Lower lobe of right lung (tissue), 2 donors: ENCODE data around the gene PRICKLE3. TPM values are rescaled to one million over a fixed set of nuclear protein-coding genes. Genes with fewer than 3 reads are reported as not detected.
A peak's percentile ranks its signal among the peaks of the same experiment; 100 is the strongest.

Experiments
- ATAC-seq, 2 donors: fragments of 200-7000 bp; cut with Tn5 transposase; one replicate each; pipeline ENCODE4 v1.9.1; 2020 to 2022; ENCODE audit warnings: mild to moderate bottlenecking in 2 of 2, moderate library complexity in 2 of 2
- DNase-seq: peaks from one replicate; pipeline ENCODE4 v3.0.0-alpha.2; 2020
- H3K27ac ChIP-seq: fragments of 200-600 bp; one replicate; pipeline ENCODE4 v1.8.0; 2022
- H3K27me3 ChIP-seq: fragments of 200-600 bp; one replicate; pipeline ENCODE4 v1.8.0; 2022; ENCODE audit warnings: low read depth
- H3K36me3 ChIP-seq: fragments of 200-600 bp; one replicate; pipeline ENCODE4 v1.8.0; 2022; ENCODE audit warnings: mild to moderate bottlenecking
- H3K4me1 ChIP-seq: fragments of 200-600 bp; one replicate; pipeline ENCODE4 v1.8.0; 2022
- H3K4me3 ChIP-seq: fragments of 200-600 bp; one replicate; pipeline ENCODE4 v1.8.0; 2022; ENCODE audit warnings: mild to moderate bottlenecking
- H3K9me3 ChIP-seq: fragments of 200-600 bp; one replicate; pipeline ENCODE4 v1.8.0; 2022
- CTCF ChIP-seq: fragments of 200-600 bp; IDR thresholded peaks from one replicate; pipeline ENCODE4 v1.8.0; 2022; ENCODE audit warnings: antibody characterized with exemption, mild to moderate bottlenecking
- intact Hi-C: fragments of 100-400 bp; cut with DNase I; formaldehyde crosslinking; loops from one replicate; pipeline ENCODE4 v1.11.0; 2022
- long read RNA-seq: library from polyadenylated mRNA; unstranded; transcript quantifications from one replicate; pipeline ENCODE4 v2.0.0, GENCODE V29; 2021
- total RNA-seq: library from RNA; stranded (reverse); fragmentation: NEBNext Ultra II Directional; extraction: Animal tissue kit (Norgen Biotek cat#: 25700); gene quantifications from one replicate; pipeline ENCODE4 v1.2.1, GENCODE V29; 2021
- donor health status: DM: no; HTN: yes; CAD: no; lungs with severe emphysema.

PRICKLE3 gene, protein sequence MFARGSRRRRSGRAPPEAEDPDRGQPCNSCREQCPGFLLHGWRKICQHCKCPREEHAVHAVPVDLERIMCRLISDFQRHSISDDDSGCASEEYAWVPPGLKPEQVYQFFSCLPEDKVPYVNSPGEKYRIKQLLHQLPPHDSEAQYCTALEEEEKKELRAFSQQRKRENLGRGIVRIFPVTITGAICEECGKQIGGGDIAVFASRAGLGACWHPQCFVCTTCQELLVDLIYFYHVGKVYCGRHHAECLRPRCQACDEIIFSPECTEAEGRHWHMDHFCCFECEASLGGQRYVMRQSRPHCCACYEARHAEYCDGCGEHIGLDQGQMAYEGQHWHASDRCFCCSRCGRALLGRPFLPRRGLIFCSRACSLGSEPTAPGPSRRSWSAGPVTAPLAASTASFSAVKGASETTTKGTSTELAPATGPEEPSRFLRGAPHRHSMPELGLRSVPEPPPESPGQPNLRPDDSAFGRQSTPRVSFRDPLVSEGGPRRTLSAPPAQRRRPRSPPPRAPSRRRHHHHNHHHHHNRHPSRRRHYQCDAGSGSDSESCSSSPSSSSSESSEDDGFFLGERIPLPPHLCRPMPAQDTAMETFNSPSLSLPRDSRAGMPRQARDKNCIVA
- total RNA-seq: 13.1 TPM
- long read RNA-seq, transcript PRICKLE3-206 (9 exons, 2,062 nt): major isoform, 9 of 17 reads
- long read RNA-seq, partial matches to known transcripts: 3 of 17 reads
- long read RNA-seq, other reads (novel, unspliced or antisense): 3 of 17 reads

GRCh38 chrX:49186125-49187027 lies at the start of gene PRICKLE3:
TSS of gene PRICKLE3 (minus strand) at chrX:49186373. CDS start at chrX:49186297, 76 bp downstream.
- TF ChIP-seq CTCF: peak; percentile 50
- ATAC-seq (peak; percentile 58 to 65), DNase-seq (peak; percentile 92)
- H3K9me3 ChIP-seq: no peaks in the 10 kb centered on the region
- H3K4me3 ChIP-seq: peak within 1 kb of the TSS; percentile 58
- peaks cover 7% of the 10 kb centered on the region for H3K4me1 ChIP-seq
- intact Hi-C loops: no loop called here
- peaks cover 18% of the 10 kb centered on the region for H3K36me3 ChIP-seq
- peak within 1 kb of the TSS; percentile 75 for H3K27ac ChIP-seq
- no peaks in the 10 kb centered on the region for H3K27me3 ChIP-seq

- intact Hi-C loops: no loop called here
- no peaks in the 10 kb centered on the region for H3K27me3 ChIP-seq
- H3K4me3 ChIP-seq: no peak overlapping the region
- H3K4me1 ChIP-seq: no peaks in the 10 kb centered on the region
- TF ChIP-seq CTCF: no peak
- no peak overlapping the region for H3K27ac ChIP-seq
- no peak for ATAC-seq
- no peak for DNase-seq
- H3K36me3 ChIP-seq: no peaks in the 10 kb centered on the region
- H3K9me3 ChIP-seq: no peaks in the 10 kb centered on the region
Measured at GRCh38 chrX:49233887-49234555, 47.8 kb upstream of the PRICKLE3 start.

DNA sequence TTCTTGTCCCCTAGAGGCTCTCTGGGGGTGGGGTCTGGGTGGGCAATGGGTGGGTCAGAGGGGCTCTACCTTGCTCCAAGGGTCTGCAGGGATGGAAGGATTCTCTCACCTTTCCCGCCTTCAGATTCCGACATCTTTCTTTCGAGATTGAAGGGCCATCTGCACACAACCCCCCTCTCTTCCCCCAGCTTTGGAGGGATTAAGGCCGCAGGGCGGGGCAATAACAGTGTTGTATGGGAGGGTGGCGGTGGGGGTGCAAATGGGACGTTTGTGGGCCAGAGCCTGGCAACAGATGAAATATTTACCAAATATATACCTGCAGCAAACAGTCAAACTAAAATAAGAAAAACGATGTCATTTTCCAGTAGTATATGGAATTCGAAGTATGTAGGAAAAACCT lies 47.0 kb upstream of the PRICKLE3 start, which contains the start of gene CACNA1F:
Gene CACNA1F, minus strand, starts transcription at position 165 of the 400 bp plus-strand sequence. Its CDS starts 31 bp downstream, at position 134.
- no peaks in the 10 kb centered on the region for H3K4me1 ChIP-seq
- no peak within 1 kb of the TSS for H3K4me3 ChIP-seq
- intact Hi-C loops: no loop called here
- H3K27me3 ChIP-seq: no peaks in the 10 kb centered on the region
- DNase-seq (no peak), ATAC-seq (no peak)
- TF ChIP-seq CTCF: no peak
- no peak within 1 kb of the TSS for H3K27ac ChIP-seq
- H3K36me3 ChIP-seq: no peaks in the 10 kb centered on the region
- no peaks in the 10 kb centered on the region for H3K9me3 ChIP-seq

- ATAC-seq: no peak
- Histone ChIP-seq H3K4me3 (no peak overlapping the region), H3K4me1 (no peaks in the 10 kb centered on the region), H3K27me3 (no peaks in the 10 kb centered on the region), H3K27ac (no peak overlapping the region), H3K9me3 (no peaks in the 10 kb centered on the region), H3K36me3 (no peaks in the 10 kb centered on the region)
- intact Hi-C loops: no loop called here
- no peak for TF ChIP-seq CTCF
- no peak for DNase-seq
Measured at GRCh38 chrX:49232525-49232924, 46.4 kb upstream of the PRICKLE3 start.
